ENCODE results near the gene RFX1.

- TF ChIP-seq EZH2phosphoT487 (IDR thresholded peaks at IDR 0.05; ENCODE audit: borderline replicate concordance, low read depth, low read length) = no peak
- TF ChIP-seq, protein P1, sequence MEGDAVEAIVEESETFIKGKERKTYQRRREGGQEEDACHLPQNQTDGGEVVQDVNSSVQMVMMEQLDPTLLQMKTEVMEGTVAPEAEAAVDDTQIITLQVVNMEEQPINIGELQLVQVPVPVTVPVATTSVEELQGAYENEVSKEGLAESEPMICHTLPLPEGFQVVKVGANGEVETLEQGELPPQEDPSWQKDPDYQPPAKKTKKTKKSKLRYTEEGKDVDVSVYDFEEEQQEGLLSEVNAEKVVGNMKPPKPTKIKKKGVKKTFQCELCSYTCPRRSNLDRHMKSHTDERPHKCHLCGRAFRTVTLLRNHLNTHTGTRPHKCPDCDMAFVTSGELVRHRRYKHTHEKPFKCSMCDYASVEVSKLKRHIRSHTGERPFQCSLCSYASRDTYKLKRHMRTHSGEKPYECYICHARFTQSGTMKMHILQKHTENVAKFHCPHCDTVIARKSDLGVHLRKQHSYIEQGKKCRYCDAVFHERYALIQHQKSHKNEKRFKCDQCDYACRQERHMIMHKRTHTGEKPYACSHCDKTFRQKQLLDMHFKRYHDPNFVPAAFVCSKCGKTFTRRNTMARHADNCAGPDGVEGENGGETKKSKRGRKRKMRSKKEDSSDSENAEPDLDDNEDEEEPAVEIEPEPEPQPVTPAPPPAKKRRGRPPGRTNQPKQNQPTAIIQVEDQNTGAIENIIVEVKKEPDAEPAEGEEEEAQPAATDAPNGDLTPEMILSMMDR (conservative IDR thresholded peaks at IDR 0.05; ENCODE audit: low read length) = no peak
Measured at GRCh38 chr19:13969897-13970296, 36.2 kb downstream of the RFX1 start.

All from OCI-LY7 (cell line).